Fibroblast of skin of left biceps (primary cell): Measurements from ENCODE around the gene FUNDC1.

Experiments used
- DNase-seq, 2 experiments: peaks; one replicate each; pipeline ENCODE4 v3.0.0-alpha.2; 2013; ENCODE audit warnings: low read depth in 2 of 2

The FUNDC1 gene

DNA sequence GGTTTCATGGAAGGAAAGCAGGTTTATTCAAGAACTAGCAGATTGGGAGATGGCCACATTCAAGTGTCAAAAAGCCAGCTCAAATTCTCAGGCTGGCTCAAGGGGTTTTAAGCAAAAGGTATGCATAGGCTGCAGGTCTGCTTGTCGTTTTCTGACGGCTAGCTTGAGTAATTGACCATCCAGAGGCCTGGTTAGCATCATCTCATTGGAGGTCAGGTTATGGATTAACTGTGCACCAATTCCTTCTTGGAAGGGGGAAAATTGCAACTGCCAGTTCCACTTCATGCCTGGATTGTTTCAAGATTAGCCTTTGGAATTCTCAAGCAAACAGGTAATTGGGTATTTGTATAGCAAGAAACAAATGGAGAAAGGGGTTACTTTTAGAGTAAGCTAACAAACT, 62.1 kb downstream of the FUNDC1 start:
- no peak for DNase-seq

- DNase-seq, result no peak
Measured at GRCh38 chrX:44474410-44474809, 68.2 kb downstream of the FUNDC1 start.
